GM20431 (cell line): Measurements from ENCODE around the gene AMTN.
"Not testable (repeated sequence)": the region's sequence is repeated elsewhere in the genome, so short reads cannot be mapped to it uniquely, and the experiment has no call there.

Experiments
- in situ Hi-C: fragments of 300-500 bp; cut with MseI, MboI; formaldehyde crosslinking; loops from one replicate; pipeline ENCODE4 v1.15.0; 2020; ENCODE audit warnings: low sequenced_read_pairs; ENCODE audit not compliant: unreplicated experiment

Gene AMTN

DNA sequence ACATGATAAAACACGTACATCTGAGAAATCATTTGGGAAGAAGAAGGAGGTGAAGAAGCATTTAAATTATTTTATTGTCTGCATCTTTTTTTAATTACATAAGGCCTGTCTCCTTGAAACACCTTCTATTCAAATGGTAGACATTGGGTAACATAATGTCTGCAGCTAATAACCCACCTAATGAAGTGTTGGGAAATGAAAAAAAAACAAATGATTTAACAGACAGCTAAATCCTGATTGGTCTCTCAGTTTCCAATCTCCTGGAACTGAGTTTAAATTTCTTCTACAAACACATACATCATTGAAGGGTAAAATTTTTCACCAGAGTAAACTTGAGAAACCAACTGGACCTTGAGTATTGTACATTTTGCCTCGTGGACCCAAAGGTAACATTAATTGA lies at the start of gene AMTN:
AMTN (plus strand) TSS at position 301 of the 400 bp plus-strand sequence. CDS start 209 bp downstream, outside the sequence.
- in situ Hi-C loops = loop anchor here (25.0 kb wide), 1 partner anchor 206 kb away; no protein-coding TSS in a partner anchor

- in situ Hi-C loops = no loop called here
Observed at GRCh38 chr4:70471897-70472296, 46.5 kb upstream of the AMTN start, which contains the start of gene MUC7. TSS of gene MUC7 (plus strand) at chr4:70472197. CDS start at chr4:70474022, 1,825 bp downstream.

DNA sequence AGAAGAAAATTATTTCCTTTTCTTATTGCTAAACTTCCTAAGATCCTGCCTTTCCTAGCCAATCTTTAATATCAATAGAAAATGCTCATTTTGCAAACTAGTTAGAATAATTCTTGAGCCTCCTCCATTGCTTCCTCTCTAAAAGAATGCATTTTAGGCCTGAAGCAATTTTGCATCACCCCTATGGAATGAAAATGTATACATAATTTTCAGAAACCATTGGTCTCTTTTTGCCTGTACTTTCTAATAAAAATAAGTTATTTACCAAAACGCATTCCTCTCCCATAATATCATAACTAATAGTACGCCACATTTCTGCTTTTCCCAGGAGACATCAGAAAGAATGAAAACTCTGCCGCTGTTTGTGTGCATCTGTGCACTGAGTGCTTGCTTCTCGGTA lies 44.7 kb upstream of the AMTN start:
- in situ Hi-C loops = no loop called here

GRCh38 chr4:70488748-70489147 lies 29.6 kb upstream of the AMTN start:
- in situ Hi-C loops = no loop called here

DNA sequence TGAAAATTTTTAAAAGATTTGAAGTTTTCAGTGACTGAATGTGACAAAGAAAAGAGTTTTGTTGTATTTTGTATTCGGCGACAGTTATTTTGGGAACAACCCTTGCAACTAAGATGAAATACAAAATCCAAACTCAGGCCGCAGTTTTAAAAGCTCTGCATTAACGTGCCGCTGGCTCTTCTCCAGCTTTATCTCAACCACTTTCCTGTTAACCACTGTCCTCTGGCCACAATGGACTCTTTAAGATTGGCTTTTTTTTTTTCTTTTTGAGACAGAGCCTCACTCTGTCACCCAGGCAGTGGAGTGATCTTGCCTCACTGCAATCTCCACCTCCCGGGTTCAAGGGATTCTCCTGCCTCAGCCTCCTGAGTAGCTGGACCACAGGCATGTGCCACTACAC lies 22.1 kb upstream of the AMTN start:
- in situ Hi-C loops = no loop called here

- in situ Hi-C loops = loop anchor here (25.0 kb wide), 1 partner anchor 190 kb away; no protein-coding TSS in a partner anchor
Observed at GRCh38 chr4:70501838-70502237, 16.5 kb upstream of the AMTN start.

- in situ Hi-C loops = loop anchor here (25.0 kb wide), 1 partner anchor 192 kb away; no protein-coding TSS in a partner anchor
Observed at GRCh38 chr4:70504733-70505132, 13.6 kb upstream of the AMTN start.

GRCh38 chr4:70505151-70505748 lies 13.1 kb upstream of the AMTN start:
- in situ Hi-C loops = loop anchor here (25.0 kb wide), 1 partner anchor 193 kb away; no protein-coding TSS in a partner anchor

DNA sequence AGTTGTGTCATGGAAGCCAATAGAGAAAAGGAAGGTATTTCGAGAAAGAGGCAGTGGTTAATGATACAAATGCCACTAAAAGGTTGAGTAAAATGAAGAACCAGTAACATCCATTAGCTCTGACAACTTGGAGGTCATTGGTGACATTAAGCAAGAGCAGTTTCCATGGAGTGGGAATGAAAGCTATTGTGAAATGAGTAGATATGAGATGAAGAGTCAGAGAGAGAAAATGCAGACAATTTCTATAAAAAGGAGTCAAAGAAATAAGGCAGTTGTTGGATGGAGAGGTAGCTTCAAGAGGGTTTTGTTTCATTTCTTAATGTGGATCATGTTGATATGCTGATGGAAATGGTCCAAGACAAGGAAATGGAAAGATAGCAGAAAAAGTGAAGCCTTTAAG lies 9.6 kb upstream of the AMTN start:
- in situ Hi-C loops = loop anchor here (25.0 kb wide), 1 partner anchor 196 kb away; no protein-coding TSS in a partner anchor

DNA sequence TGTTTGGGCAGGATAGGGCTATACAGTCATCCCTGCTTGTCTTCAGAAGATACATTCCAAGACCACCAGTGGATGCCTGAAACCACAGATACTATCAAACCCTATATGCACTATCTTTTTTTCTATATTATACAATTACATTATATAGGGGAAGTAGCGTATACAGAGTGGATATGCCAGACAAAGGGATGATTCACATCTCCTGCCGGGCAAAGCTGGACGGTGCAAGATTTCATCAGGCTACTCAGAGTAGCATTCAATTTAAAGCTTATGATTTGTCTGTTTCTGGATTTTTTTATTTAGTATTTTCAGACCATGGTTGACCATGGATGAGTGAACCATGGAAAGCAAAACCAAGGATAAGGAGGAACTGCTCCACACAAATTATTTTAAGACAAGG lies 7.0 kb upstream of the AMTN start:
- in situ Hi-C loops = loop anchor here (25.0 kb wide), 1 partner anchor 199 kb away; no protein-coding TSS in a partner anchor

GRCh38 chr4:70515367-70516250 lies 2.8 kb upstream of the AMTN start:
- in situ Hi-C loops = loop anchor here (25.0 kb wide), 1 partner anchor 203 kb away; no protein-coding TSS in a partner anchor

- in situ Hi-C loops = loop anchor here (25.0 kb wide), 1 partner anchor 206 kb away; no protein-coding TSS in a partner anchor
Observed at GRCh38 chr4:70518716-70519115, 347 bp downstream of the AMTN start.

DNA sequence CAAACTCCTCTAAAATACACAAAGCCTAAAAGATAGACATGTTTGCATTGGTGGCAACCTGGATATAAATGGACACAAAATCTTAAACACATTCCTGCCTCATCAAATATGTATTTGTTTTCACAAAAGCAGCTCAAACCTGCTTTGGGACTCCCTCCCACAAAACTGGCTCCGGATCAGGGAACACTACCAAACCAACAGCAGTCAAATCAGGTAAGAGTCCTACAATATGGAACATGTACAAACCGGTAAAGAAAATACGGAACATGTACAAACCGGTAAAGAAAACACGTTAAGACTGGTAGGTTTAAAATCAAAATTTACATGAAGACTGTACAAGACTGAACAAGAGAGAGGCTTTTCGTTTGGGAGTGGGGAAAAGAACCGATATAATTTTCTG lies 4.3 kb downstream of the AMTN start:
- in situ Hi-C loops = loop anchor here (25.0 kb wide), 1 partner anchor 210 kb away; no protein-coding TSS in a partner anchor

- in situ Hi-C loops = no loop called here
Observed at GRCh38 chr4:70530997-70531396, 12.6 kb downstream of the AMTN start.

- in situ Hi-C loops = no loop called here
Observed at GRCh38 chr4:70531981-70532380, 13.6 kb downstream of the AMTN start.

DNA sequence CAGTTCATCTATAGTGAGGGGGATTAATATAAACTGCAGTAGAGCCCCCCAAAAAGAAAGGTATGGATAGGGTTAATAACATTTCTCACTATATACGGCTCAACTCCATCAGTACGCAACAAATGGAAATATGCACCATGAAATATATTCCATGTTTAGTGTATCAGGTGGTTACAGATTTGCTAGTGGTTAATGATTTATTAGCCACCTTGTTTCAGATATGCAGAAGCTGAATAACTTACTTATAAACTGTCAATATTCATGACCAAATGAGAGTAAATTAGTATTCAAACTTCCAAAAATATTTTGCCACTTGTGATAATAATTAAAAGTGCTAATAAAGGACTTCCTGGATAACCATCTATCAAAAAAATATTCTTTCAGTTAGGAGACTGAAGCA lies 14.8 kb downstream of the AMTN start:
- in situ Hi-C loops = no loop called here

DNA sequence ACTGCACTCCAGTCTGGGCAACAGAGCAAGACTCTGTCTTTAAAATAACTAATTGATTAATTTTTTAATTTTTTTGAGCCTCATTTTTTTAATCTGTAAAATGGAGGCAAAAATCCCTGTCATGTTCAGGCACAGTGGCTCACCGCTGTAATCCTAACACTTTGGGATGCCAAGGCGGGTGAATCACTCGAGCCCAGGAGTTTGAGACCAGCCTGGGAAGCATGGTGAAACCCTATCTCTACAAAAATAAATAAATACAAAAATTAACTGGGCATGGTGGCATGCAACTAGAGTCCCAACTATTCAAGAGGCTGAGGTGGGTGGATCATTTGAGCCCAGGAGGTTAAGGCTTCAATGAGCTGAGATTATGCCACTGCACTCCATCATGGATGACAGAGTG lies 15.4 kb downstream of the AMTN start:
- in situ Hi-C loops = no loop called here

DNA sequence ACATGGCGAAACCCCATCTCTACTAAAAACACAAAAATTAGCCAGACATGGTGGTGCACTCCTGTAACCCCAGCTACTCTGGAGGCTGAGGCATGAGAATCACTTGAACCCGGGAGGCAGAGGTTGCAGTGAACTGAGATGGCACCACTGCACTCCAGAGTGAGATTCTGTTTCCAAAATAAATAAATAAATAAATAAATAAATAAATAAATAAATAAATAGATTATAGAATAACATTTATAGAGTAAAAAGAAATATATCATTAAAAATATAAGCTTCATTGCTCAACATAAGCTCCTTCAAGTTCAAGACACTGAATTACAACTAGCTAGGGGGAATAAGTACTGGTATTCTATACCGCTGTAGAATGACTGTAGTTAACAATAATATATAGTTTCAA lies 16.5 kb downstream of the AMTN start:
- in situ Hi-C loops = not testable (repeated sequence)

- in situ Hi-C loops = no loop called here
Observed at GRCh38 chr4:70538869-70539268, 20.5 kb downstream of the AMTN start.

GRCh38 chr4:70544279-70544868 lies 26.0 kb downstream of the AMTN start:
- in situ Hi-C loops = no loop called here
